ENCODE data around the gene CBX7.

The CBX7 gene

GRCh38 chr22:39090426-39091064, 61.9 kb downstream of the CBX7 start:
- peak; percentile 91 for DNase-seq

- DNase-seq = no peak
Observed at GRCh38 chr22:39089928-39090327, 62.6 kb downstream of the CBX7 start.

GRCh38 chr22:39088685-39089032, 63.8 kb downstream of the CBX7 start:
- no peak for DNase-seq

GRCh38 chr22:39087881-39088684, 64.4 kb downstream of the CBX7 start:
- no peak for DNase-seq

DNA sequence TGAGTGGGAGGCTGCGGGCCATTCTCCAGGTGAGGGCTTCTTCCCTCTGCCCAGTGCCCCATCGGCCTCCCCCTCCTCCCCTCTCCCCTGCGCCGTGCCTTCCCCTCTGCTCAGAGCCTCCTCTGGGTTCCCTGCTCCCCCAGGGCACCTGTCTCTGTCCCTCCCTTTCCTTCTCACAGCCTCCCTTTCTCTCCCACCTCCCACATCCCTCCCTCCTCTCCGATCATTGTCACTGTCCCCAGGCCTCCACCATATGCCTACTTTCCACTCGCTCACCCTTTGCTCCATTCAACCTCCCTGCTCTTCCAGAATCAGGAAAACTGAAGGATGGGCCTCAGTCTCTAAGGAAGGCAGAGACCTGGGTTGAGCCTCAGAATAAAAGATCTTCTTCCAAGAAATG, 65.4 kb downstream of the CBX7 start:
- DNase-seq = no peak

DNA sequence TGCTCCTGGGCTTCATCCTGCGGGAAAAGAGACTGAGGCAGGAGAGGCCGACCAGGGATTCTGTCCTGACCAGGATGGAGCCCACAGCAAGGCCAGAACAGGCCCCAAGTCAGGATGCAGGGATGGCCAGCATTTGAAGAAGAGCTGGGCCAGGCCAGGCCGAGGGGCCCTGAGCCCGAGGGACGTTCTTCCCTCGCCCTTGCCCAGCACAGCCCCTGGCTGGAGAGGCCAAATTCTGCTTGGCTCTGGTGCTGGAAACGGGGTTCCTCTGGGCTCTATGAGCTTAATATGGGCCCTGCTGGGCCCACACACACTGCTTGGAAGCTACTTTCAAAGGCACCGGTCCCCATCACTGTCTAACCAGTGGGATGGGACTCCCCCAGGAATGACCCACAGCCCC, 67.8 kb downstream of the CBX7 start:
- DNase-seq = no peak

DNA sequence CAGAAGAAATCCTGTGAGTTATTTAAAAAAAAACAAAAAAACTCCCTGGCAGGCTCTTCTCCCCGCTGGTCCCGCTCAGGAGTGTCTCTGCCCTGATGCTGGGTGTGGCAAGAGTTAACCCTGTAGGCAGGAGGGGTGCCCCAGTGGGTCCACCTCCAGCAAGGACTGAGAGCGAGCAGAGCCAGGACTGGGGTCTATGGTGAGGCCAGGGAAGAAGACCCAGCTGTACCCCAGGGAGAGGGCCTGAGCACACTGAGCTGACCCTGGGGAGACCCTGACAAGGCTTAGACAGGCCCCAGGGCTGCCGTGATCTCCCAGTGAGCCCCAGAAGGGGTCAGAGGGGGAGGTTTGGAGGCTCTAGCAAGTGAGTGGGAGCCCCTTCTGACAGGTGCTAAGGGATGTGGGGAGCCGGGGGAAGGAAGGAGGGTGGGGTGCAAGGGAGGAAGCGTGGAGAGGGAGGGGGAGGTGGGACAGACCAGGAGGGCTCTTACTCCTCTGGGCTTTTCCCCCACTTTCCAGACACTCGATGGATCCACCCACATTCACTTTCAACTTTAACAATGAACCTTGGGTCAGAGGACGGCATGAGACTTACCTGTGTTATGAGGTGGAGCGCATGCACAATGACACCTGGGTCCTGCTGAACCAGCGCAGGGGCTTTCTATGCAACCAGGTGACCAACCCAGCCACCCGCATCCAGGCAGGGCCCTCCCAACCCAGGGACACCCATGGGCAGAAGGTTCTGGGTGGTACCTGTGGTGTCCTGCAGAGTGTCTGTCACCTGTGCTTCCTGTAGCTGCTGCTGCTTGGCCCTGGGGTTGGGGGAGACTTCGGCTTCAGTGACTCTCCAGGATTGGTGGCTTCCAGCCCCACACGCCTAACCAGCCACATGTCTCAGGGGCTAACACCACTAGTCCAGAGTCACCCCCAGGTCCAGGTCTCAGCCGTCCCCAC, 69.0 kb downstream of the CBX7 start:
- no peak for DNase-seq

DNA sequence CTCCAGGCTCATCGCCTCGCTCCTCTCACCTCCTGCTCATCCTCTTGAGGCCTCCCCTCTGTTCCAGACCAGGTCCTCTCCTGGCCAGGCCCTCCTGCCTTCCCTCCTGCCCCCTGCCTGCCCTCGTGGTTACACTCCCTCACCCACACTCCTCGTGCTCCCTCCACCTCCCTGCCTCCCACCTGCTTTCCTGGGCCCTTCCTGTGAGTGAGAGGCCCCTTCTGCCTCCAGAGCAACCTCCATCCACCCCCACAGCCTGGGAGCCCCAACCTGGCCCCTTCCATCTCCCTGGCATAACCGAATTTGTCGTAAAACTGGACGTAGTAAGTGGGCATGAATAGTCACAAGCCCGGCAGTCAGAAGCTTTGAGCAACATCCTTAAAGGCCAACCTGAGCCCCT, 70.9 kb downstream of the CBX7 start:
- DNase-seq = no peak

GRCh38 chr22:39081016-39081415, 71.5 kb downstream of the CBX7 start:
- no peak for DNase-seq
